Hematopoietic multipotent progenitor cell (in vitro differentiated cells): Measurements from ENCODE around the gene VAPB. TPM values are rescaled to one million over a fixed set of nuclear protein-coding genes. Genes with fewer than 3 reads are reported as not detected.

Experiments used
- total RNA-seq: library from RNA; depleted of rRNA; stranded (reverse); fragments of >200 nt; gene quantifications from one replicate; pipeline ENCODE4 v1.2.3, GENCODE V29; 2012

The VAPB gene
- total RNA-seq, 1 donor = 3.8 TPM

Other genes starting within 250 kb of the VAPB start
- gene ANKRD60, start 160.6 kb upstream of the VAPB start, total RNA-seq = not detected
- 7.8 TPM for gene RAB22A, start 79.5 kb upstream of the VAPB start, total RNA-seq
- gene APCDD1L, start 126.2 kb downstream of the VAPB start, total RNA-seq = under 0.01 TPM